DMS79 (cell line): ENCODE data around the gene FLNC.

Experiments
- DNase-seq: peaks from one replicate; lab custom pipeline; 2025; lab: John Stamatoyannopoulos, UW

FLNC gene

GRCh38 chr7:128830231-128831177 is at the start of gene FLNC:
Gene FLNC (plus strand): TSS chr7:128830406. CDS start chr7:128830638, 232 bp downstream.
- DNase-seq: no peak

- no peak for DNase-seq
Measured at GRCh38 chr7:128781126-128781525, 49.1 kb upstream of the FLNC start.

GRCh38 chr7:128781851-128782250 is 48.4 kb upstream of the FLNC start:
- DNase-seq: no peak

GRCh38 chr7:128783143-128783861 is 46.9 kb upstream of the FLNC start:
- DNase-seq: no peak

GRCh38 chr7:128785738-128786137 is 44.5 kb upstream of the FLNC start:
- no peak for DNase-seq

GRCh38 chr7:128788446-128789412 is 41.5 kb upstream of the FLNC start:
- DNase-seq: no peak

GRCh38 chr7:128790315-128791041 is 39.7 kb upstream of the FLNC start:
- DNase-seq: no peak

GRCh38 chr7:128791121-128791971 is 38.9 kb upstream of the FLNC start, which contains the start of gene CCDC136:
Gene CCDC136 (plus strand): TSS chr7:128791968. CDS start chr7:128792412, 444 bp downstream.
- DNase-seq: no peak

GRCh38 chr7:128791972-128792327 is 38.3 kb upstream of the FLNC start:
- no peak for DNase-seq

- no peak for DNase-seq
Measured at GRCh38 chr7:128792471-128793180, 37.6 kb upstream of the FLNC start.

GRCh38 chr7:128793181-128793547 is 37.0 kb upstream of the FLNC start:
- DNase-seq: no peak

GRCh38 chr7:128794020-128794419 is 36.2 kb upstream of the FLNC start:
- no peak for DNase-seq

- no peak for DNase-seq
Measured at GRCh38 chr7:128794436-128794835, 35.8 kb upstream of the FLNC start.

- no peak for DNase-seq
Measured at GRCh38 chr7:128795129-128795528, 35.1 kb upstream of the FLNC start.

GRCh38 chr7:128796327-128796726 is 33.9 kb upstream of the FLNC start:
- DNase-seq: peak; percentile 11

- DNase-seq: no peak
Measured at GRCh38 chr7:128799451-128799850, 30.8 kb upstream of the FLNC start.

- no peak for DNase-seq
Measured at GRCh38 chr7:128800567-128800966, 29.6 kb upstream of the FLNC start.

GRCh38 chr7:128801003-128801402 is 29.2 kb upstream of the FLNC start:
- no peak for DNase-seq

GRCh38 chr7:128801667-128802418 is 28.4 kb upstream of the FLNC start:
- no peak for DNase-seq
